Measurements from ENCODE around the gene ATCAY.

- TF ChIP-seq CTCF (conservative IDR thresholded peaks at IDR 0.05; ENCODE audit: low read length) (0 out of 2 replicates have a peak, but pooled peaks have one; percentile 18), EZH2phosphoT487 (IDR thresholded peaks at IDR 0.05; ENCODE audit: borderline replicate concordance, low read depth, low read length) (no peak)
Measured at GRCh38 chr19:3969435-3970312, 89.2 kb downstream of the ATCAY start.

Measured in OCI-LY7 (cell line).